SK-N-SH treated with all-trans-retinoic acid at 6 μM for 48 hours (cell line): ENCODE data around the gene AAR2.

Source experiments
- ATAC-seq: fragments of 200-7000 bp; cut with Tn5 transposase; 3 replicates; pipeline ENCODE4 v1.9.1; 2020; ENCODE audit warnings: mild to moderate bottlenecking, moderate library complexity
- ARNTL ChIP-seq: fragments of 450-650 bp; formaldehyde crosslinking; IDR thresholded peaks from 2 replicates; pipeline ENCODE4 v1.5.0; 2020; ENCODE audit warnings: low read depth, mild to moderate bottlenecking, moderate library complexity, borderline replicate concordance
- BACH2 ChIP-seq: fragments of 250-450 bp; sonication (Bioruptor Pico); IDR thresholded peaks from 2 replicates; pipeline ENCODE4 v1.9.0; 2021; ENCODE audit warnings: mild to moderate bottlenecking, borderline replicate concordance
- CSDC2 ChIP-seq: fragments of 250-450 bp; sonication (Bioruptor Pico); IDR thresholded peaks from 2 replicates; pipeline ENCODE4 v1.5.0; 2020; ENCODE audit warnings: mild to moderate bottlenecking, moderate library complexity
- CSRNP3 ChIP-seq: fragments of 250-450 bp; sonication (Bioruptor Pico); IDR thresholded peaks from 2 replicates; pipeline ENCODE4 v1.5.1; 2021; ENCODE audit warnings: mild to moderate bottlenecking, moderate library complexity
- ESRRG ChIP-seq: fragments of 250-450 bp; sonication (Bioruptor Pico); IDR thresholded peaks from 2 replicates; pipeline ENCODE4 v1.6.1; 2021; ENCODE audit warnings: mild to moderate bottlenecking
- GLIS3 ChIP-seq: fragments of 250-450 bp; sonication (Bioruptor Pico); IDR thresholded peaks from 2 replicates; pipeline ENCODE4 v1.5.0; 2020; ENCODE audit warnings: mild to moderate bottlenecking, moderate library complexity
- ISL1 ChIP-seq: fragments of 250-450 bp; sonication (Bioruptor Pico); IDR thresholded peaks from 2 replicates; pipeline ENCODE4 v2.1.2; 2022; ENCODE audit warnings: mild to moderate bottlenecking, moderate library complexity
- OSR1 ChIP-seq: fragments of 250-450 bp; sonication (Bioruptor Pico); IDR thresholded peaks from 2 replicates; pipeline ENCODE4 v1.8.0; 2022; ENCODE audit warnings: moderate library complexity, mild to moderate bottlenecking, inconsistent platforms
- PATZ1 ChIP-seq: fragments of 250-450 bp; sonication (Bioruptor Pico); IDR thresholded peaks from 2 replicates; pipeline ENCODE4 v1.8.0; 2020; ENCODE audit warnings: mild to moderate bottlenecking, moderate library complexity, borderline replicate concordance
- RARB ChIP-seq: fragments of 250-450 bp; sonication (Bioruptor Pico); IDR thresholded peaks from 2 replicates; pipeline ENCODE4 v1.8.0; 2021; ENCODE audit warnings: mild to moderate bottlenecking, moderate library complexity
- SNAI2 ChIP-seq: fragments of 250-450 bp; sonication (Bioruptor Pico); IDR thresholded peaks from 2 replicates; pipeline ENCODE4 v1.5.0; 2020; ENCODE audit warnings: mild to moderate bottlenecking, moderate library complexity
- TCF4 ChIP-seq: fragments of 250-450 bp; sonication (Bioruptor Pico); IDR thresholded peaks from 2 replicates; pipeline ENCODE4 v1.8.0; 2021; ENCODE audit warnings: mild to moderate bottlenecking, moderate library complexity, borderline replicate concordance
- TOX ChIP-seq: fragments of 250-450 bp; sonication (Bioruptor Pico); IDR thresholded peaks from 2 replicates; pipeline ENCODE4 v1.8.0; 2021; ENCODE audit warnings: mild to moderate bottlenecking, moderate library complexity, borderline replicate concordance
- ZC3H10 ChIP-seq: fragments of 250-450 bp; sonication (Bioruptor Pico); IDR thresholded peaks from 2 replicates; pipeline ENCODE4 v1.5.1; 2021; ENCODE audit warnings: mild to moderate bottlenecking, moderate library complexity
- ZFP3 ChIP-seq: fragments of 250-450 bp; sonication (Bioruptor Pico); IDR thresholded peaks from 2 replicates; pipeline ENCODE4 v1.5.0; 2020; ENCODE audit warnings: mild to moderate bottlenecking, moderate library complexity
- ZFP30 ChIP-seq: fragments of 450-650 bp; formaldehyde crosslinking; IDR thresholded peaks from 2 replicates; pipeline ENCODE4 v1.5.0; 2022; ENCODE audit warnings: mild to moderate bottlenecking, moderate library complexity
- ZNF565 ChIP-seq: fragments of 450-650 bp; formaldehyde crosslinking; conservative IDR thresholded peaks from 2 replicates; pipeline ENCODE4 v1.5.0; 2020; ENCODE audit warnings: low read depth, mild to moderate bottlenecking, moderate library complexity
- ZNF8 ChIP-seq: fragments of 450-650 bp; formaldehyde crosslinking; IDR thresholded peaks from 2 replicates; pipeline ENCODE4 v1.5.0; 2020; ENCODE audit warnings: mild to moderate bottlenecking, moderate library complexity
- TF ChIP-seq, protein P1 (sequence below): fragments of 250-450 bp; sonication (Bioruptor Pico); IDR thresholded peaks from 2 replicates; pipeline ENCODE4 v1.5.1; 2020; ENCODE audit warnings: low read depth, mild to moderate bottlenecking, moderate library complexity
- TF ChIP-seq, protein P2 (sequence below): fragments of 250-450 bp; sonication (Bioruptor Pico); IDR thresholded peaks from 2 replicates; pipeline ENCODE4 v1.8.0; 2021; ENCODE audit warnings: low read depth, mild to moderate bottlenecking, moderate library complexity, borderline replicate concordance
- TF ChIP-seq, protein P3 (sequence below): fragments of 250-450 bp; sonication (Bioruptor Pico); IDR thresholded peaks from 2 replicates; pipeline ENCODE4 v1.5.0; 2020; ENCODE audit warnings: mild to moderate bottlenecking, moderate library complexity

The AAR2 gene

GRCh38 chr20:36246401-36246800, 10.1 kb downstream of the AAR2 start (continued):
- TF ChIP-seq PATZ1 (CRISPR knock-in tag) (no peak), ISL1 (CRISPR knock-in tag) (no peak), SNAI2 (CRISPR knock-in tag) (no peak), ESRRG (CRISPR knock-in tag) (no peak), CSRNP3 (CRISPR knock-in tag) (no peak), BACH2 (CRISPR knock-in tag) (no peak), TCF4 (CRISPR knock-in tag) (no peak)
- TF ChIP-seq, protein P1, sequence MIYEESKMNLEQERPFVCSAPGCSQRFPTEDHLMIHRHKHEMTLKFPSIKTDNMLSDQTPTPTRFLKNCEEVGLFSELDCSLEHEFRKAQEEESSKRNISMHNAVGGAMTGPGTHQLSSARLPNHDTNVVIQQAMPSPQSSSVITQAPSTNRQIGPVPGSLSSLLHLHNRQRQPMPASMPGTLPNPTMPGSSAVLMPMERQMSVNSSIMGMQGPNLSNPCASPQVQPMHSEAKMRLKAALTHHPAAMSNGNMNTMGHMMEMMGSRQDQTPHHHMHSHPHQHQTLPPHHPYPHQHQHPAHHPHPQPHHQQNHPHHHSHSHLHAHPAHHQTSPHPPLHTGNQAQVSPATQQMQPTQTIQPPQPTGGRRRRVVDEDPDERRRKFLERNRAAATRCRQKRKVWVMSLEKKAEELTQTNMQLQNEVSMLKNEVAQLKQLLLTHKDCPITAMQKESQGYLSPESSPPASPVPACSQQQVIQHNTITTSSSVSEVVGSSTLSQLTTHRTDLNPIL, result no peak

DNA sequence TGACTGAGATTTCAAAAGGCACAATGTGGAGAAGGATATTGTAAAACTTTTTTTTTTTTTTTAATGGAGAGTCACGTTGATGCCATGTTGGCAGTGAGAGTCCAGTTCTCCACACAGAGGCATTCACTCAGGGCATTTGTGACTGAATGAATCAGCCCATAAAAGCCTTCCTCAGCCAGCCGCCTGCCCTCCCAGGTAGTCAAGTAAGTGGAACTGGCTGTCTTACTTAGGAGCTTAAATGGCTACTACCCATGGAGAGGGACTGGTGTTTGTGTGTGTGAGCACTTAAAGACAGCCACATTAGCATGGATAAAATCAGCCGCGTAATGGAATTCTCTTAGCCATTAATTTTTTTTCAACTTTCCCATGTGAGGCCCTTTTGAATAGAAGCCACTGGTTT, 12.6 kb downstream of the AAR2 start:
- TF ChIP-seq, protein P2, sequence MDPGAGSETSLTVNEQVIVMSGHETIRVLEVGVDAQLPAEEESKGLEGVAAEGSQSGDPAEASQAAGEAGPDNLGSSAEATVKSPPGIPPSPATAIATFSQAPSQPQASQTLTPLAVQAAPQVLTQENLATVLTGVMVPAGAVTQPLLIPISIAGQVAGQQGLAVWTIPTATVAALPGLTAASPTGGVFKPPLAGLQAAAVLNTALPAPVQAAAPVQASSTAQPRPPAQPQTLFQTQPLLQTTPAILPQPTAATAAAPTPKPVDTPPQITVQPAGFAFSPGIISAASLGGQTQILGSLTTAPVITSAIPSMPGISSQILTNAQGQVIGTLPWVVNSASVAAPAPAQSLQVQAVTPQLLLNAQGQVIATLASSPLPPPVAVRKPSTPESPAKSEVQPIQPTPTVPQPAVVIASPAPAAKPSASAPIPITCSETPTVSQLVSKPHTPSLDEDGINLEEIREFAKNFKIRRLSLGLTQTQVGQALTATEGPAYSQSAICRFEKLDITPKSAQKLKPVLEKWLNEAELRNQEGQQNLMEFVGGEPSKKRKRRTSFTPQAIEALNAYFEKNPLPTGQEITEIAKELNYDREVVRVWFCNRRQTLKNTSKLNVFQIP (CRISPR knock-in tag), result no peak
- TF ChIP-seq BACH2 (CRISPR knock-in tag) (no peak), ZFP3 (CRISPR knock-in tag) (no peak), TOX (CRISPR knock-in tag) (no peak), OSR1 (CRISPR knock-in tag) (no peak), ZC3H10 (CRISPR knock-in tag) (no peak), ESRRG (CRISPR knock-in tag) (no peak), ISL1 (CRISPR knock-in tag) (no peak), CSRNP3 (CRISPR knock-in tag) (no peak), TCF4 (CRISPR knock-in tag) (no peak), GLIS3 (no peak), ARNTL (CRISPR knock-in tag) (no peak), ZNF565 (CRISPR knock-in tag) (no peak), ZFP30 (no peak), CSDC2 (CRISPR knock-in tag) (no peak)
- TF ChIP-seq, protein P3, sequence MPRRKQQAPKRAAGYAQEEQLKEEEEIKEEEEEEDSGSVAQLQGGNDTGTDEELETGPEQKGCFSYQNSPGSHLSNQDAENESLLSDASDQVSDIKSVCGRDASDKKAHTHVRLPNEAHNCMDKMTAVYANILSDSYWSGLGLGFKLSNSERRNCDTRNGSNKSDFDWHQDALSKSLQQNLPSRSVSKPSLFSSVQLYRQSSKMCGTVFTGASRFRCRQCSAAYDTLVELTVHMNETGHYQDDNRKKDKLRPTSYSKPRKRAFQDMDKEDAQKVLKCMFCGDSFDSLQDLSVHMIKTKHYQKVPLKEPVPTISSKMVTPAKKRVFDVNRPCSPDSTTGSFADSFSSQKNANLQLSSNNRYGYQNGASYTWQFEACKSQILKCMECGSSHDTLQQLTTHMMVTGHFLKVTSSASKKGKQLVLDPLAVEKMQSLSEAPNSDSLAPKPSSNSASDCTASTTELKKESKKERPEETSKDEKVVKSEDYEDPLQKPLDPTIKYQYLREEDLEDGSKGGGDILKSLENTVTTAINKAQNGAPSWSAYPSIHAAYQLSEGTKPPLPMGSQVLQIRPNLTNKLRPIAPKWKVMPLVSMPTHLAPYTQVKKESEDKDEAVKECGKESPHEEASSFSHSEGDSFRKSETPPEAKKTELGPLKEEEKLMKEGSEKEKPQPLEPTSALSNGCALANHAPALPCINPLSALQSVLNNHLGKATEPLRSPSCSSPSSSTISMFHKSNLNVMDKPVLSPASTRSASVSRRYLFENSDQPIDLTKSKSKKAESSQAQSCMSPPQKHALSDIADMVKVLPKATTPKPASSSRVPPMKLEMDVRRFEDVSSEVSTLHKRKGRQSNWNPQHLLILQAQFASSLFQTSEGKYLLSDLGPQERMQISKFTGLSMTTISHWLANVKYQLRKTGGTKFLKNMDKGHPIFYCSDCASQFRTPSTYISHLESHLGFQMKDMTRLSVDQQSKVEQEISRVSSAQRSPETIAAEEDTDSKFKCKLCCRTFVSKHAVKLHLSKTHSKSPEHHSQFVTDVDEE (CRISPR knock-in tag), result no peak

DNA sequence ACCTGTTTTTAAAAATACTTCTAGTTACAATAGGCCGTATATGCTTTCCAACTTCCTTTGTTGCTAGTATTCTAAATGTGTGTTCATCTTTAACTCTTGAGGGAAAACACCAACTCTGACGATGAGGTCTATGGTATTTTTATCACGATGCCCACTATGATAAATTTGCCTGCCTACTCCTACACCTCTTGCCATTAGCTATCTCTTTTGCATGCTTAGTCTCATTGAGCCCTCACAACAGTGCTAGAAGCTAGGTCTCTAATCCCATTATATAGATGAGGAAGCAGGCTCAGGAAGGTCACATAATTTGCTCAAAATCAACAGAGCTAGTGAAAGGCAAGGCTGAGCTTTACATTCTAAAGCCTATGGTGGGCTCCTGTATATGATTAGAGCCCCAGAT, 13.2 kb downstream of the AAR2 start:
- TF ChIP-seq ZNF8 (CRISPR knock-in tag) (no peak), CSRNP3 (CRISPR knock-in tag) (no peak), RARB (CRISPR knock-in tag) (no peak), OSR1 (CRISPR knock-in tag) (no peak), BACH2 (CRISPR knock-in tag) (no peak), SNAI2 (CRISPR knock-in tag) (no peak), ARNTL (CRISPR knock-in tag) (no peak), CSDC2 (CRISPR knock-in tag) (no peak)
- ATAC-seq, result no peak

More for the DNA sequence above, 12.6 kb downstream of the AAR2 start:
- no peak for ATAC-seq
